ENCODE measurements around the gene GAL. TPM values are rescaled to one million over a fixed set of nuclear protein-coding genes. Genes with fewer than 3 reads are reported as not detected.
"Not testable (repeated sequence)": the region's sequence is repeated elsewhere in the genome, so short reads cannot be mapped to it uniquely, and the experiment has no call there.

GAL gene, protein sequence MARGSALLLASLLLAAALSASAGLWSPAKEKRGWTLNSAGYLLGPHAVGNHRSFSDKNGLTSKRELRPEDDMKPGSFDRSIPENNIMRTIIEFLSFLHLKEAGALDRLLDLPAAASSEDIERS
- total RNA-seq = not detected
- not detected for polyA plus RNA-seq

DNA sequence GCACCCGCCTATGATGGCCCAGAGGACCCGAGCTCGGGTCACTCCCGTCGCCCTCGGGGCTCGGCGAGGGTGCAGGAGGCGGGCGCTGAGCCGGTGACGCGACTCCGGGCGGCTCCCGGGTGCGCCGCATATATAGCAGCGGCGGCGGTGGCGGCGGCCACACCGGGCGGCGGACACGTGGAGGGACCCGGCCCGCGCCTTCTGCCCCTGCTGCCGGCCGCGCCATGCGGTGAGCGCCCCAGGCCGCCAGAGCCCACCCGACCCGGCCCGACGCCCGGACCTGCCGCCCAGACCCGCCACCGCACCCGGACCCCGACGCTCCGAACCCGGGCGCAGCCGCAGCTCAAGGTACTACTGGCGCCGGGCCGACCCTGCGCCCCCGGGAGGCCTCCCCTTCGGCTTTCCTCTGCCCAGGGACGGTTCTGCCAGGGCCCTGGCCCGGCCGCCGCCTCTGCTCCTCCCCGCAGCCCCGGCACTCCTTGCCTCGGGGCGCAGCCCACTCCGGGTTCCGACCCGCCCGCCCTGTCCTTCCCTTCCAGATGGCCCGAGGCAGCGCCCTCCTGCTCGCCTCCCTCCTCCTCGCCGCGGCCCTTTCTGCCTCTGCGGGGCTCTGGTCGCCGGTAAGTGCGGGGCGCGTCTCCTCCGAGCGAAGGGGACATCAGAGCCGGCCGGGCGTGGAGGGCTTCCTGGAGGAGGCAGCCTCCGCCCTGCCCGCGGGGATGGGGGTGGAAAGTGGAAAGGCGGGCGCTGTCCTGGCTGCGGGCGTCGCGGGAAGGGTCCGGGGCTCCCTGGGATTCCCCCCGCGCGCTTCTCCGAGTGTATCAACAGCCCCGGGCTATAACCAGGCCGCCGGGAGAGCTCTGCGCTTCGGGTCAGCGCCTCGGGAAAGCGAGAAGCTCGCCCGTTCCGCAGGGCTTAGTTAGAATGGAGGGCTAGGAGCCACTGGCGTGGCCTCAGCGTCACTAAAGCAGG, at the start of gene GAL:
TSS of gene GAL (plus strand) at position 160 of the 972 bp plus-strand sequence. CDS start at position 540, 380 bp downstream.
- H3K4me1 Mint-ChIP-seq = peaks cover 3 to 20% (median 5%) of the 10 kb centered on the region in 4 donors
- peaks cover 23% of the 10 kb centered on the region for H3K27me3 ChIP-seq (ENCODE audit: insufficient read depth, low read length)
- no peak within 1 kb of the TSS for H3K27ac ChIP-seq (ENCODE audit: low read depth, low read length)
- no peaks in the 10 kb centered on the region for H3K9me3 ChIP-seq (ENCODE audit: control insufficient read depth in 1 of 2, low read length in 2 of 2)
- POLR2A ChIA-PET (ENCODE audit: partially characterized antibody) = no interaction called here
- peaks cover 2% of the 10 kb centered on the region for H3K4me1 ChIP-seq (ENCODE audit: insufficient read depth, low read length)
- CTCF ChIA-PET (ENCODE audit: partially characterized antibody) = no interaction called here
- H3K4me3 Mint-ChIP-seq = peak within 1 kb of the TSS in 6 of 8 donors; percentile 30 to 68 (median 36)
- H3K36me3 Mint-ChIP-seq = no peaks in the 10 kb centered on the region
- intact Hi-C loops (cut with micrococcal nuclease) = no loop called here
- no peak within 1 kb of the TSS for H3K27ac Mint-ChIP-seq
- no peak within 1 kb of the TSS for H3K4me3 ChIP-seq (ENCODE audit: low read length in 2 of 2)
- H3K27me3 Mint-ChIP-seq = peaks cover 26 to 29% of the 10 kb centered on the region in 2 donors
- H3K9me3 Mint-ChIP-seq = peaks cover 0 to 2% (median 0%) of the 10 kb centered on the region in 8 donors
- no peak for DNase-seq
- H3K36me3 ChIP-seq (ENCODE audit: insufficient read depth, low read length) = no peaks in the 10 kb centered on the region

DNA sequence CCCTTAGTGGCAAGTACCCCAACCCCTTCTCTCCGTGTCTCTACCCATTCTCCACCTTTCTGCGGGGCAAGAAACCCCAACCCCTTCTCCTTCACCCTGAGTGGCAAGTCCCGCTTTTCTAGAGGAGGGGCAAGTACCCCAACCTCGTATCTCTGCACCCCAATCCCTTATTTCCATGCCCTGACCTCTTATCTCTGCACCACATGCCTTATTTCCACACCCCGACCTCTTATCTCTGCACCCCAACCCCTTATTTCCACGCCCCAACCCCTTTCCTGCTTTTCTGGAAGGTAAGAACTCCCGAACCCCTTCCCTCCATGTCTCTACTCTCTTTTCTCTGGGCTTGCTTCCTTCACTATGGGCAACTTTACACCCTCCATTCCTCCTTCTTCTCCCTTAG, 49.7 kb upstream of the GAL start:
- H3K27me3 Mint-ChIP-seq = peaks cover 3 to 20% of the 10 kb centered on the region in 2 donors
- CTCF ChIA-PET (ENCODE audit: partially characterized antibody); H3K27ac ChIP-seq (ENCODE audit: low read depth, low read length); H3K4me3 ChIP-seq (ENCODE audit: low read length in 2 of 2); H3K36me3 ChIP-seq (ENCODE audit: insufficient read depth, low read length); H3K27ac Mint-ChIP-seq; H3K4me3 Mint-ChIP-seq; H3K4me1 Mint-ChIP-seq; DNase-seq; H3K9me3 Mint-ChIP-seq; H3K36me3 Mint-ChIP-seq; H3K4me1 ChIP-seq (ENCODE audit: insufficient read depth, low read length); POLR2A ChIA-PET (ENCODE audit: partially characterized antibody); H3K27me3 ChIP-seq (ENCODE audit: insufficient read depth, low read length); H3K9me3 ChIP-seq (ENCODE audit: control insufficient read depth in 1 of 2, low read length in 2 of 2): not testable (repeated sequence)
- intact Hi-C loops (cut with micrococcal nuclease) = loop anchor here (5.0 kb wide), 1 partner anchor 163 kb away; no protein-coding TSS in a partner anchor

DNA sequence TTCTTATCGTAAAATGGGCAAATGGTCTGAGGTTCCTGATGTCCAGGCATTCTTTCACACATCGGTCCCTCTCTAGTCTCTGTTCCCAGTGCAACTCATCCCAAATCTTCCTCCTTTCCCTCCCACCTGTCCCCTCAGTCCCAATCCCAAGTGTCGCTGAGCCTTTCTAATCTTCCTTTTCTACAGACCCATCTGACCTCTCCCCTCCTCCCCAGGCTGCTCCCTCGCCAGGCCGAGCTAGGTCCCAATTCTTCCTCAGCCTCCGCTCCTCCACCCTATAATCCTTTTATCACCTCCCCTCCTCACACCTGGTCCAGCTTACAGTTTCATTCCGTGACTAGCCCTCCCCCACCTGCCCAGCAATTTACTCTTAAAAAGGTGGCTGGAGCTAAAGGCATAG, 49.2 kb upstream of the GAL start:
- intact Hi-C loops (cut with micrococcal nuclease); H3K4me1 Mint-ChIP-seq; H3K27ac ChIP-seq (ENCODE audit: low read depth, low read length); H3K9me3 Mint-ChIP-seq; H3K4me3 ChIP-seq (ENCODE audit: low read length in 2 of 2); H3K36me3 ChIP-seq (ENCODE audit: insufficient read depth, low read length); DNase-seq; CTCF ChIA-PET (ENCODE audit: partially characterized antibody); H3K27ac Mint-ChIP-seq; H3K27me3 ChIP-seq (ENCODE audit: insufficient read depth, low read length); H3K4me3 Mint-ChIP-seq; H3K36me3 Mint-ChIP-seq; H3K4me1 ChIP-seq (ENCODE audit: insufficient read depth, low read length); POLR2A ChIA-PET (ENCODE audit: partially characterized antibody); H3K9me3 ChIP-seq (ENCODE audit: control insufficient read depth in 1 of 2, low read length in 2 of 2): not testable (repeated sequence)
- peaks cover 3 to 20% of the 10 kb centered on the region in 2 donors for H3K27me3 Mint-ChIP-seq

DNA sequence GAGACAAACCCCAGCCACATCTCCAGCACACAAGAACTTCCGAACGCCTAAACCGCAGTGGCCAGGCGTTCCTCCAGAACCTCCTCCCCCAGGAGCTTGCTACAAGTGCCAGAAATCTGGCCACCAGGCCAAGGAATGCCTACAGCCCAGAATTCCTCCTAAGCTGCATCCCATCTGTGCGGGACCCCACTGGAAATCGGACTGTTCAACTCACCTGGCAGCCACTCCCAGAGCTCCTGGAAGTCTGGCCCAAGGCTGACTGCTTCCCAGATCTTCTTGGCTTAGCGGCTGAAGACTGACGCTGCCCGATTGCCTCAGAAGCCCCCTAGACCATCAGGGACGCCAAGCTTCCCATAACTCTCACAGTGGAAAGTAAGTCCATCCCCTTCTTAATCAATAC, 48.5 kb upstream of the GAL start:
- H3K27ac Mint-ChIP-seq; H3K9me3 Mint-ChIP-seq; H3K27me3 ChIP-seq (ENCODE audit: insufficient read depth, low read length); POLR2A ChIA-PET (ENCODE audit: partially characterized antibody); H3K9me3 ChIP-seq (ENCODE audit: control insufficient read depth in 1 of 2, low read length in 2 of 2); H3K27ac ChIP-seq (ENCODE audit: low read depth, low read length); H3K4me1 Mint-ChIP-seq; H3K4me3 ChIP-seq (ENCODE audit: low read length in 2 of 2); H3K4me3 Mint-ChIP-seq; H3K4me1 ChIP-seq (ENCODE audit: insufficient read depth, low read length); DNase-seq; intact Hi-C loops (cut with micrococcal nuclease); H3K36me3 Mint-ChIP-seq; H3K36me3 ChIP-seq (ENCODE audit: insufficient read depth, low read length); CTCF ChIA-PET (ENCODE audit: partially characterized antibody): not testable (repeated sequence)
- peaks cover 3 to 20% of the 10 kb centered on the region in 2 donors for H3K27me3 Mint-ChIP-seq

DNA sequence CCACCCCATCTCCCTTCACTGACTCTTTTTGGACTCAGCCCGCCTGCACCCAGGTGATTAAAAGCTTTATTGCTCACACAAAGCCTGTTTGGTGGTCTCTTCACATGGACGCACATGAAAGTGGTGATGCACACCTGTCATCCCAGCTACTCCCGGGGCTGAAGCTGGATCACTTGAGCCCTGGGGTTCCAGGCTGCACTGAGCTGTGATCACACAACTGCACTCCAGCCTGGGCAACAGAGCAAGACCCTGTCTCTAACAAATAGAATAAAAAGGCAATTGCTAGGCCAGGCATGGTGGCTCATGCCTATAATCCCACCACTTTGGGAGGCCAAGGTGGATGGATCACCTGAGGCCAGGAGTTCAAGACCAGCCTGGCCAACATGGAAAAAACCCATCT, 45.0 kb upstream of the GAL start:
- H3K4me1 Mint-ChIP-seq; POLR2A ChIA-PET (ENCODE audit: partially characterized antibody); H3K9me3 Mint-ChIP-seq: not testable (repeated sequence)

DNA sequence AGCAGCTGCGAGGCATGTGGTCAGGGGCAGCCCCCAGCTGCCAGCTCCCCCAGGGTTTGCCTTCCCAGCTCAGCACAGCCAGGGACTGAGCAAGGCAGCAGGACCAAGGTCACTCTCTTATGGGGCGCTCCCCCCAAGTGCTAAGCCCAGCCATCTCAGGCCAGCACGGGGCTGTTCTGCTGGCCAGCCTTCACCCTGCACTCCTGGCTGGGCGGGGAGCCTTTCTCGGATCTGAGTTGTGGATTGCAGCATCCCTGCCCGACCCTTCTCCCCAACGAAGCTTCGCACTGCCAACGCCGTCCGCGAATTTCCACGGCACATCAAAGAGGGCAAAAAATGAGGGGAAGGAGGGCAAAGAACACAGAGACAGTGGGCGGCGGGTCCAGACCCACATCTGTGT, 42.5 kb upstream of the GAL start:
- Histone ChIP-seq H3K27ac (ENCODE audit: low read depth, low read length) (no peak overlapping the region), H3K4me1 (ENCODE audit: insufficient read depth, low read length) (no peaks in the 10 kb centered on the region), H3K4me3 (ENCODE audit: low read length in 2 of 2) (no peak overlapping the region), H3K9me3 (ENCODE audit: control insufficient read depth in 1 of 2, low read length in 2 of 2) (no peaks in the 10 kb centered on the region), H3K27me3 (ENCODE audit: insufficient read depth, low read length) (no peaks in the 10 kb centered on the region), H3K36me3 (ENCODE audit: insufficient read depth, low read length) (no peaks in the 10 kb centered on the region)
- Mint-ChIP-seq H3K36me3 (no peaks in the 10 kb centered on the region), H3K4me3 (no peak overlapping the region), H3K4me1 (no peaks in the 10 kb centered on the region), H3K9me3 (peaks cover 0 to 16% (median 8%) of the 10 kb centered on the region in 8 donors), H3K27ac (no peak overlapping the region), H3K27me3 (peaks cover 4 to 5% of the 10 kb centered on the region in 2 donors)
- ChIA-PET POLR2A (ENCODE audit: partially characterized antibody) (no interaction called here), CTCF (ENCODE audit: partially characterized antibody) (no interaction called here)
- intact Hi-C loops (cut with micrococcal nuclease) = no loop called here
- DNase-seq = no peak

More for the DNA sequence above, 45.0 kb upstream of the GAL start:
- H3K4me1 ChIP-seq (ENCODE audit: insufficient read depth, low read length); H3K9me3 ChIP-seq (ENCODE audit: control insufficient read depth in 1 of 2, low read length in 2 of 2); H3K27ac Mint-ChIP-seq; DNase-seq; H3K36me3 Mint-ChIP-seq; H3K27ac ChIP-seq (ENCODE audit: low read depth, low read length); CTCF ChIA-PET (ENCODE audit: partially characterized antibody); intact Hi-C loops (cut with micrococcal nuclease); H3K36me3 ChIP-seq (ENCODE audit: insufficient read depth, low read length); H3K4me3 Mint-ChIP-seq; H3K27me3 ChIP-seq (ENCODE audit: insufficient read depth, low read length); H3K4me3 ChIP-seq (ENCODE audit: low read length in 2 of 2): not testable (repeated sequence)
- H3K27me3 Mint-ChIP-seq = peaks cover 4 to 20% of the 10 kb centered on the region in 2 donors

DNA sequence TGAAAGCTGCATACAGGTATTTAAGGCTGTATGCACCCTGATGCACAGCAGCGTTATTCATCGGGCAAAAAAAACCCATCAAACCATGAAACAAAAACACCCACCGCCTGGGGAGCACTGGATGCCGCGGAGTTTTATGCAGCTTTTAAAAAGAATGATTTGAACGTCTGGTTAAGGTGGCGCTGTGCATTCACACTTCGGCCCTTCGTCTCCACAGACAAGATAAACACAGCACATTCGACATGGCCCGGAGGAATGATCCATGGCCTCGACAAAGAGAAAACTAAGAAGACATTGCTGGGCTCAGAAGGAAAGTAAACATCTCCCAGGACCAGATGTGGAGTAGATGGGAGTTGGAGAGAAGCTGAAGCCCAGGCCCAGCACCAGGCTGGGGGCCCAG, 40.8 kb upstream of the GAL start:
- POLR2A ChIA-PET (ENCODE audit: partially characterized antibody) = no interaction called here

More for the DNA sequence above, 40.8 kb upstream of the GAL start:
- CTCF ChIA-PET (ENCODE audit: partially characterized antibody) = no interaction called here
- H3K27ac Mint-ChIP-seq = no peak overlapping the region
- H3K9me3 Mint-ChIP-seq = peaks cover 5 to 25% (median 16%) of the 10 kb centered on the region in 8 donors
- no peaks in the 10 kb centered on the region for H3K4me1 ChIP-seq (ENCODE audit: insufficient read depth, low read length)
- no peak overlapping the region for H3K4me3 ChIP-seq (ENCODE audit: low read length in 2 of 2)
- H3K27ac ChIP-seq (ENCODE audit: low read depth, low read length) = no peak overlapping the region
- intact Hi-C loops (cut with micrococcal nuclease) = no loop called here
- no peaks in the 10 kb centered on the region for H3K36me3 ChIP-seq (ENCODE audit: insufficient read depth, low read length)
- H3K27me3 ChIP-seq (ENCODE audit: insufficient read depth, low read length) = no peaks in the 10 kb centered on the region
- no peak for DNase-seq
- no peaks in the 10 kb centered on the region for H3K36me3 Mint-ChIP-seq
- H3K27me3 Mint-ChIP-seq = peaks cover 3 to 6% of the 10 kb centered on the region in 2 donors
- no peak overlapping the region for H3K4me3 Mint-ChIP-seq
- H3K4me1 Mint-ChIP-seq = no peaks in the 10 kb centered on the region
- no peaks in the 10 kb centered on the region for H3K9me3 ChIP-seq (ENCODE audit: control insufficient read depth in 1 of 2, low read length in 2 of 2)
